ENCODE measurements around the gene GPR84.
A peak's percentile ranks its signal among the peaks of the same experiment; 100 is the strongest.

Gene GPR84

GRCh38 chr12:54390668-54391551, 26.6 kb upstream of the GPR84 start:
- DNase-seq: peak; percentile 55

GRCh38 chr12:54390176-54390667, 25.9 kb upstream of the GPR84 start:
- DNase-seq: no peak

- DNase-seq: no peak
These were observed 25.4 kb upstream of the GPR84 start for GRCh38 chr12:54389607-54390175.

- no peak for DNase-seq
These were observed 24.8 kb upstream of the GPR84 start for GRCh38 chr12:54389134-54389508.

GRCh38 chr12:54388237-54389133, 24.2 kb upstream of the GPR84 start:
- DNase-seq: no peak

- no peak for DNase-seq
These were observed 22.8 kb upstream of the GPR84 start for GRCh38 chr12:54387114-54387467.

- DNase-seq: no peak
These were observed 22.3 kb upstream of the GPR84 start for GRCh38 chr12:54386403-54387113.

- no peak for DNase-seq
These were observed 21.1 kb upstream of the GPR84 start for GRCh38 chr12:54385251-54385914.

- no peak for DNase-seq
These were observed 20.3 kb upstream of the GPR84 start, which contains the start of gene ZNF385A for GRCh38 chr12:54384591-54385041. Gene ZNF385A (minus strand): TSS chr12:54384733. CDS start chr12:54384514, 219 bp downstream.

- no peak for DNase-seq
These were observed 18.8 kb upstream of the GPR84 start for GRCh38 chr12:54383041-54383609.

- no peak for DNase-seq
These were observed 16.9 kb upstream of the GPR84 start for GRCh38 chr12:54381136-54381535.

GRCh38 chr12:54379398-54380201, 15.3 kb upstream of the GPR84 start:
- DNase-seq: peak; percentile 78

GRCh38 chr12:54378796-54379397, 14.6 kb upstream of the GPR84 start:
- DNase-seq: no peak

GRCh38 chr12:54377797-54378515, 13.7 kb upstream of the GPR84 start:
- no peak for DNase-seq

- DNase-seq: no peak
These were observed 12.7 kb upstream of the GPR84 start for GRCh38 chr12:54377007-54377406.

- DNase-seq: no peak
These were observed 12.3 kb upstream of the GPR84 start for GRCh38 chr12:54376596-54376995.

GRCh38 chr12:54375259-54375579, 10.9 kb upstream of the GPR84 start:
- DNase-seq: no peak

GRCh38 chr12:54374562-54375258, 10.4 kb upstream of the GPR84 start:
- DNase-seq: no peak

Measured in CD4-positive, alpha-beta T cell treated with Interleukin-4 for 4 hours (primary cell).